Effector memory CD4-positive, alpha-beta T cell (primary cell): ENCODE results near the gene FBXO2.
"Not testable (repeated sequence)": the region's sequence is repeated elsewhere in the genome, so short reads cannot be mapped to it uniquely, and the experiment has no call there.

Experiments used
- DNase-seq, 3 donors: peaks; one replicate each; pipeline ENCODE4 v3.0.0-alpha.2; 2020
- H3K27ac ChIP-seq: 2 replicates; pipeline ENCODE4 v1.7.0; 2013; ENCODE audit warnings: mild to moderate bottlenecking, low read length, moderate library complexity; ENCODE audit not compliant: insufficient read depth, poor library complexity, severe bottlenecking
- H3K27me3 ChIP-seq: replicated peaks from 2 replicates; pipeline ENCODE4 v1.7.0; 2013; ENCODE audit warnings: mild to moderate bottlenecking, low read length; ENCODE audit not compliant: insufficient read depth, control insufficient read depth, poor library complexity, severe bottlenecking
- H3K36me3 ChIP-seq: 2 replicates; pipeline ENCODE4 v1.7.0; 2013; ENCODE audit warnings: mild to moderate bottlenecking, low read length, moderate library complexity; ENCODE audit not compliant: control insufficient read depth, insufficient read depth
- H3K4me1 ChIP-seq: 2 replicates; pipeline ENCODE4 v1.7.0; 2013; ENCODE audit warnings: low read length, mild to moderate bottlenecking; ENCODE audit not compliant: control insufficient read depth, insufficient read depth, poor library complexity, severe bottlenecking
- H3K4me3 ChIP-seq: 2 replicates; pipeline ENCODE4 v1.7.0; 2013; ENCODE audit warnings: low read length, low read depth, mild to moderate bottlenecking; ENCODE audit not compliant: insufficient read depth, poor library complexity, severe bottlenecking
- H3K9me3 ChIP-seq: 2 replicates; pipeline ENCODE4 v1.7.0; 2013; ENCODE audit warnings: mild to moderate bottlenecking, low read length, moderate library complexity; ENCODE audit not compliant: control insufficient read depth

Gene FBXO2

DNA sequence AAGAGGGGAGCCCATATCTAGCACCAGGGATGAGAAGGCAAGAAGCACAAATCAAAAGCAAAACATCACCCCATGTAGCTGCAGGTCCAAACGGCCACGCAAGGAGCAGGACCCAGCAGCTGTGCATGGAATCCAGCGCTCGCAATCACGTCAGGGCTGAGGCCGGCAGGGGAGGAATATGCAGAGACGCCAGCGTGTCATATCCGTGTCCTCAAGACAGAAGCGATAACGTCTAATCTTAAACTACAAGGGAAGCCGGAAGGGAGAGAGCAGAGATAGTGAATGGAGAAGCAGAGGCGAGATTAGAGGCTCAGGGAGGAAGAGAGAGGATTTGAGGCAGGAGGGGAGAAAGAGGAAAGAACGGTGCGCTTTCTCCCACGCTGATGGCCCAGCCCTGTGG lies 39.1 kb downstream of the FBXO2 start:
- Histone ChIP-seq H3K27me3 (peaks cover 2% of the 10 kb centered on the region), H3K36me3 (no peaks in the 10 kb centered on the region), H3K4me1 (no peaks in the 10 kb centered on the region), H3K4me3 (no peak overlapping the region), H3K27ac (no peak overlapping the region), H3K9me3 (no peaks in the 10 kb centered on the region)
- no peak for DNase-seq

DNA sequence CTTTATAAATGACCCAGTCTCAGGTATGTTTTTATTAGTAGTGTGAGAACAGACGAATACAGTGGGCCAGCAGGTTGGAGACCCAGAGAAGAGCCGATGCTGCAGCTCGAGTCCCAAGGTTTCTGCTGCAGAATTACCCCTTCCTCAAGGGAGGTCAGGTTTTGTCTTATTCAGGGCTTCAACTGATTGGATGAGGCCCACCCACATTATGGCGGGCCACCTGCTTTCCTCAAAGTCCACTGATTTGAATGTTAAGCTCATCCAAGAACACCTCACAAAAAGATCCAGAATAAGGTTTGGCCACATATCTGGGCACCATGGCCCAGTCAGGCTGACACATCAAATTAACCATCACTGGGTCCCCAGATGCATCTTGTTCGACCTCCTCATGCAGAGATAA lies 40.9 kb downstream of the FBXO2 start:
- no peaks in the 10 kb centered on the region for H3K4me1 ChIP-seq
- no peak overlapping the region for H3K4me3 ChIP-seq
- no peak overlapping the region for H3K27ac ChIP-seq
- DNase-seq = no peak
- H3K27me3 ChIP-seq = peaks cover 2% of the 10 kb centered on the region
- H3K36me3 ChIP-seq = no peaks in the 10 kb centered on the region
- H3K9me3 ChIP-seq = no peaks in the 10 kb centered on the region

DNA sequence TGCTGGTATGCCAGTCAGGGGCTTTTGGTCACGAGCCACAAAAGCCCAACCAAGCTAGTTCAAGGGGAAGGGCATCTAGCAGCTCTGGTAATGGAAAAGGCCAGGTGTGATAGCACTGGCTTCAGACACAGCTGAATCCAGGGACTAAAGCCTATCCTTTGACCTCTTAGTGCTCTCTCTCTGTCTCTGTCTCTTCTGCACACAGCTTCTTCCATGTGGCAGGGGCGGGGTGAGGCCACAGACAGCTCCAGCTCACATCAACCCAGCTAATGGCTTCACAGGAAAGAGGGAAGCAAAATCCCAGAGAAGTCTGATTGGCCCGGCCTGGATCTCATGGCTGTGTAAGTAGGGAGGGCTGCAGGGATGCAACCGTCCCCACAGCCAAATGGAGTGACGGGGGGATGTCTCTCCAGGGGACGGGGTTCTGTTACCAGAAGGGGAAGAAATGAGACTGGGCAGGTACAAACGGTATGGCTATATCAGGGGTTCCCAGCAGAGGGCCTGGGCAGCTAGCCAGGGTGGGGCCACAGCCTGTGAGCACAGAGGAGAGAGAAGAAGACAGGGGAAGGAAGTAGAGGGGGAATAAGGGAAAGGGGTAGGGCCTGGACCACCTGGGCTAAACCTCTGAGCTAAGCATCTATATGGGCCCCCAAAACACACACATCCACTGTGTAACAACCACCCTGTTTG lies 42.4 kb downstream of the FBXO2 start:
- Histone ChIP-seq H3K27ac (no peak overlapping the region), H3K27me3 (no peaks in the 10 kb centered on the region), H3K9me3 (no peaks in the 10 kb centered on the region), H3K4me3 (no peak overlapping the region), H3K4me1 (no peaks in the 10 kb centered on the region), H3K36me3 (no peaks in the 10 kb centered on the region)
- DNase-seq = no peak

DNA sequence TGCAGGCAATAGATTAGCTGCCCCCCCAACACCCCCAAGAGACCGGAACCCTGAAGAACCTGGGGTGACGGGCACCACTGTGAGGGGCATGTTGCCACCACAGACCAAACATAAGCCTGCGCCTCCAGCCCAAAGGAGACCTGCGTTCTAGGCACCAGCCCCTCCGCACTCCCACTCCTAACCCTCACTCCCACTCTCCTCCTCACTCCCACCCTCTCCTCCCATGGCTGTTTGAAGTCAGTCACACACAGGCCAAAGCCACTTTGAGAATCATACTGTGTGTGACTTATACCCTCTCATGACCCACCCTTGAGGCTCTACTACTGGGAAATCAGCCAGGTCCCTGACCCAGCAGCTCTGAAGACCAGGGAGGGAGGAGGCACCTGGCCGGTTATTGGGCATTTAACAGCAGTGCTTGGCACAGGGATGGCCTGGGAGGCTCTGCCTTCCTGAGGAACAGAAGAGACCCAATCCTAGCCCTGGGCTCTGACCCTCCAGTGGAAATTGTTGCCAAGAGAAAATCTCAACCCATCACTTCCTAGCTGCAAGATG lies 43.5 kb downstream of the FBXO2 start:
- H3K4me1 ChIP-seq = no peaks in the 10 kb centered on the region
- H3K9me3 ChIP-seq = no peaks in the 10 kb centered on the region
- no peak overlapping the region for H3K4me3 ChIP-seq
- no peaks in the 10 kb centered on the region for H3K36me3 ChIP-seq
- H3K27me3 ChIP-seq = no peaks in the 10 kb centered on the region
- H3K27ac ChIP-seq = no peak overlapping the region
- no peak for DNase-seq

DNA sequence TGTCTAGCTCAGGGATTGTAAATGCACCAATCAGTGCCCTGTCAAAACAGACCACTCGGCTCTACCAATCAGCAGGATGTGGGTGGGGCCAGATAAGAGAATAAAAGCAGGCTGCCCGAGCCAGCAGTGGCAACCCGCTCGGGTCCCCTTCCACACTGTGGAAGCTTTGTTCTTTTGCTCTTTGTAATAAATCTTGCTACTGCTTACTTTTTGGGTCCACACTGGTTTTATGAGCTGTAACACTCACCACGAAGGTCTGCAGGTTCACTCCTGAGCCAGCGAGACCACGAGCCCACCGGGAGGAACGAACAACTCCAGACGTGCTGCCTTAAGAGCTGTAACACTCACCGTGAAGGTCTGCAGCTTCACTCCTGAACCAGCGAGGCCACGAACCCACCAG lies 44.9 kb downstream of the FBXO2 start:
- H3K4me1 ChIP-seq, H3K4me3 ChIP-seq, H3K9me3 ChIP-seq, DNase-seq, H3K27ac ChIP-seq, H3K36me3 ChIP-seq, H3K27me3 ChIP-seq: not testable (repeated sequence)

DNA sequence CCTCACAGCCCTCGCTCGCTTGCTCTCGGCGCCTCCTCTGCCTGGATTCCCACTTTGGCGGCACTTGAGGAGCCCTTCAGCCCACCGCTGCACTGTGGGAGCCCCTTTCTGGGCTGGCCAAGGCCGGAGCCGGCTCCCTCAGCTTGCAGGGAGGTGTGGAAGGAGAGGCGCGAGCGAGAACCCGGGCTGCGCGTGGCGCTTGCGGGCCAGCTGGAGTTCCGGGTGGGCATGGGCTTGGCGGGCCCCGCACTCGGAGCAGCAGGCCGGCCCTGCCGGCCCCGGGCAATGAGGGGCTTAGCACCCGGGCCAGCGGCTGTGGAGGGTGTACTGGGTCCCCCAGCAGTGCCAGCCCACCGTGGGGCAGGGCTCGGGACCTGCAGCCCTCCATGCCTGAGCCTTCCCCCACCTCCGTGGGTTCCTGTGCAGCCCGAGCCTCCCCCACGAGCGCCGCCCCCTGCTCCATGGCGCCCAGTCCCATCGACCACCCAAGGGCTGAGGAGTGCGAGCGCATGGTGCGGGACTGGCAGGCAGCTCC lies 45.6 kb downstream of the FBXO2 start:
- not testable (repeated sequence) for H3K27me3 ChIP-seq, H3K4me1 ChIP-seq, H3K27ac ChIP-seq, H3K9me3 ChIP-seq, DNase-seq, H3K36me3 ChIP-seq, H3K4me3 ChIP-seq

DNA sequence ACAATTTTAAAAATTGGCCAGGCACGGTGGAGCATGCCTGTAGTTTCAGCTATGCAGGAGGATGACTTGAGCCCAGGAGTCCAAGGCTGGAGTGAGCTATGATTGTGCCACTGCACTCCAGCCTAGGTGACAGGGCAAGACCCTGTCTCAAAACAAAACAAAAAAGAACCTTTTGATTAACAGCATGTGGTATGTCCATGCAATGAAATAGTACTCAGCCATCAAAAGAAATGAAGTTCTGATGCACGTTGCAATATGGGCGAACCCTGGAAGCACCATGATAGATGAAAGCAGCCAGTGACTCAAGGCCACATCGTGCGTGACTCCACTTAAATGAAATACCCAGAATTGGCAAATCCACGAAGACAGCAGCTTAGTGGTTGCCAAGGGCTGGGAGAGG lies 47.5 kb downstream of the FBXO2 start:
- no peaks in the 10 kb centered on the region for H3K36me3 ChIP-seq
- no peaks in the 10 kb centered on the region for H3K4me1 ChIP-seq
- no peak for DNase-seq
- H3K27me3 ChIP-seq = no peaks in the 10 kb centered on the region
- H3K4me3 ChIP-seq = no peak overlapping the region
- H3K9me3 ChIP-seq = no peaks in the 10 kb centered on the region
- no peak overlapping the region for H3K27ac ChIP-seq

DNA sequence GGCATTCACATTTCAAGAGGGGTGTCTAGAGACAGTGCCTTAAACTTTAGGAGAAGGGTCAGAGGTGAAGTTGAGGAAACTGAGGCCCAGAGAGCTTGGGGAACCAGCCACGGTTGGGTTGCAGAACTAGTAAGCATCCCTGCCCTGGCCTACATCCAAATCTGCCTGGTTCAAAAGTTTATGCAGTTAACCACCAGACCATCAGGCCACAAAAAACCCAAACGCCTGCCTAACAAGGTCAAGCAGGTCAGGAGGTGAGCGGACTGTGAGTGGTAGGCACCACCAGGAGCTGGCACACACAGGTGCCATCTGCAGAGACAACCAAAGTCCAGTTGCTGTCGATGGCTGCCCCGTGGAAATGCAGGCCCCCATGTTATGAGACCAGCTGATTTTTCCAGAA lies 51.2 kb downstream of the FBXO2 start:
- Histone ChIP-seq H3K27ac (no peak overlapping the region), H3K27me3 (no peaks in the 10 kb centered on the region)

DNA sequence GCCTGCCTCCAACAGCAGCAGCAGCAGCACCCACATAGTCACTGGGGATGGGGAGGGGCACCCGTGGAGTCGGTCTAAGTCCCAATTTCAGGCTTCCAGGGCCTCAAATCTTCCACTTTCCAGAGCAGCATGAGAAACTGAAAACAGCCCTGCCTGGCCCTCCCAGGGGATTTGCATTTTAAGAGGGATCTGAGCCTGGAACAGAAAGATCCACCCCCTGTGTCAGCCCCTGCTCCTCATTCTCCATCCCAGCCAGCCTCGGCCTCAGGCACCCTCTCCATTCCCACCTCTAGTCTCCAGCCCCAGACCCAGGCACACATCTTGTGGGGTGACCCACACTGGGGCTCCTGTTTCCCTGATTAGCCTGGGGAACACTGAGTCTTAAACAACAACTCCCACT lies 51.8 kb downstream of the FBXO2 start:
- no peak overlapping the region for H3K4me3 ChIP-seq
- DNase-seq = no peak
- H3K9me3 ChIP-seq = no peaks in the 10 kb centered on the region
- no peaks in the 10 kb centered on the region for H3K4me1 ChIP-seq
- H3K36me3 ChIP-seq = no peaks in the 10 kb centered on the region
- H3K27me3 ChIP-seq = no peaks in the 10 kb centered on the region
- no peak overlapping the region for H3K27ac ChIP-seq

More for the DNA sequence above, 51.2 kb downstream of the FBXO2 start:
- H3K9me3 ChIP-seq = no peaks in the 10 kb centered on the region
- H3K36me3 ChIP-seq = no peaks in the 10 kb centered on the region
- no peak for DNase-seq
- H3K4me3 ChIP-seq = no peak overlapping the region
- no peaks in the 10 kb centered on the region for H3K4me1 ChIP-seq

DNA sequence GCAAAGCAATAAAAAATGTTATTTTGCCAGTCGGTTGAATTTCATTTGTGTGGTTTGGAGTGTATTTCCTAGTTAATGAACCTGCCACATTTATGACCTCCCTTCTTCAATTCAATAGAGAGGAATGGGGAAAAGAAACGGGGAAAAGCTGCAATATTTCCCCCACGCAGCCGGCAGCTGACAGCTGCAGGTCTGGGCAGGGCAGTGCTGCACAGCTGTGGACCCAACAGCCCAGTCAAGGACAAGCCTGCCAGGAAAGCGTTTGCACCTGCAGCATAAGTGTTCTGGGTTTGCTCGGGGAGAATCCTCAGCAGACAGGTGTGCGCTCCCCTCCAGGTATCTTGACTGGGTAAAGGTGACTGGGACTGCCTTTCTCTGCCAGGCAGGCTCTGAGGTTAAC lies 53.4 kb downstream of the FBXO2 start:
- H3K27ac ChIP-seq = no peak overlapping the region
- no peak overlapping the region for H3K4me3 ChIP-seq
- no peaks in the 10 kb centered on the region for H3K36me3 ChIP-seq
- no peak for DNase-seq
- no peaks in the 10 kb centered on the region for H3K4me1 ChIP-seq
- H3K9me3 ChIP-seq = no peaks in the 10 kb centered on the region
- no peaks in the 10 kb centered on the region for H3K27me3 ChIP-seq
